GM19240 (cell line): ENCODE measurements around the gene CDH12.

Experiments used
- DNase-seq: peaks from one replicate; pipeline ENCODE4 v3.0.0; 2011; ENCODE audit warnings: low spot score; ENCODE audit not compliant: insufficient read length

CDH12 gene

GRCh38 chr5:21831145-21831787 is 1021.9 kb downstream of the CDH12 start:
- no peak for DNase-seq

GRCh38 chr5:21826884-21827283 is 1026.3 kb downstream of the CDH12 start:
- no peak for DNase-seq

GRCh38 chr5:21823588-21823987 is 1029.6 kb downstream of the CDH12 start:
- DNase-seq = no peak

- DNase-seq = no peak
Measured at GRCh38 chr5:21823076-21823574, 1030.0 kb downstream of the CDH12 start.

- no peak for DNase-seq
Measured at GRCh38 chr5:21820527-21820926, 1032.6 kb downstream of the CDH12 start.

GRCh38 chr5:21818370-21818720 is 1034.8 kb downstream of the CDH12 start:
- no peak for DNase-seq

GRCh38 chr5:21817668-21818369 is 1035.3 kb downstream of the CDH12 start:
- no peak for DNase-seq

- DNase-seq = no peak
Measured at GRCh38 chr5:21810737-21811316, 1042.3 kb downstream of the CDH12 start.

GRCh38 chr5:21809611-21810010 is 1043.5 kb downstream of the CDH12 start:
- DNase-seq = no peak

GRCh38 chr5:21807953-21808352 is 1045.2 kb downstream of the CDH12 start:
- no peak for DNase-seq

- no peak for DNase-seq
Measured at GRCh38 chr5:21806943-21807342, 1046.2 kb downstream of the CDH12 start.

- DNase-seq = no peak
Measured at GRCh38 chr5:21806271-21806670, 1046.9 kb downstream of the CDH12 start.

GRCh38 chr5:21802869-21803490 is 1050.2 kb downstream of the CDH12 start:
- no peak for DNase-seq

- DNase-seq = no peak
Measured at GRCh38 chr5:21802100-21802499, 1051.0 kb downstream of the CDH12 start.

- no peak for DNase-seq
Measured at GRCh38 chr5:21792748-21793147, 1060.4 kb downstream of the CDH12 start.

- DNase-seq = no peak
Measured at GRCh38 chr5:21791304-21791703, 1061.8 kb downstream of the CDH12 start.

GRCh38 chr5:21784487-21784886 is 1068.7 kb downstream of the CDH12 start:
- DNase-seq = no peak

GRCh38 chr5:21783074-21783679 is 1070.0 kb downstream of the CDH12 start:
- no peak for DNase-seq

GRCh38 chr5:21776466-21776865 is 1076.7 kb downstream of the CDH12 start:
- no peak for DNase-seq

- no peak for DNase-seq
Measured at GRCh38 chr5:21774801-21775200, 1078.3 kb downstream of the CDH12 start.

GRCh38 chr5:21774281-21774680 is 1078.9 kb downstream of the CDH12 start:
- no peak for DNase-seq

- no peak for DNase-seq
Measured at GRCh38 chr5:21773456-21773855, 1079.7 kb downstream of the CDH12 start.
